ENCODE data around the gene PRPF19.

DNA sequence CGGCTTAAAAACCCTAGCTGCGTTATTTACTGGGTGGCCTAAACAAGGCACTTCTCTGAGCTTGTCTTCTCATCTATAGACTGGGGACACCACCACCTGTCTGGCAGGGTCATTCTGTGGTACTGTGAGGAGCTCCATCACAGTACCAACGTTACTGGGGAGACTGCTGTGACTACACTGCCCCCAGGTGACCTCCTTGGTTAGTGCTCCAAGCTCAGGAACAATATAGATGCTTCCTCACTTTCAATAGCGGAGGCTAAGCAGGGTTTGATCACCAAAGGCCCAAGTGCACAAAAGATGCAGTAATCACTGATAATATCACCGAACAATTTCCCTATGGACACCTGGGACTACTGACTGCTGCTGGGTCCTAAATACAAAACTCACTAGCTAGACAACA is 18.8 kb downstream of the PRPF19 start:
- TF ChIP-seq, protein P1, sequence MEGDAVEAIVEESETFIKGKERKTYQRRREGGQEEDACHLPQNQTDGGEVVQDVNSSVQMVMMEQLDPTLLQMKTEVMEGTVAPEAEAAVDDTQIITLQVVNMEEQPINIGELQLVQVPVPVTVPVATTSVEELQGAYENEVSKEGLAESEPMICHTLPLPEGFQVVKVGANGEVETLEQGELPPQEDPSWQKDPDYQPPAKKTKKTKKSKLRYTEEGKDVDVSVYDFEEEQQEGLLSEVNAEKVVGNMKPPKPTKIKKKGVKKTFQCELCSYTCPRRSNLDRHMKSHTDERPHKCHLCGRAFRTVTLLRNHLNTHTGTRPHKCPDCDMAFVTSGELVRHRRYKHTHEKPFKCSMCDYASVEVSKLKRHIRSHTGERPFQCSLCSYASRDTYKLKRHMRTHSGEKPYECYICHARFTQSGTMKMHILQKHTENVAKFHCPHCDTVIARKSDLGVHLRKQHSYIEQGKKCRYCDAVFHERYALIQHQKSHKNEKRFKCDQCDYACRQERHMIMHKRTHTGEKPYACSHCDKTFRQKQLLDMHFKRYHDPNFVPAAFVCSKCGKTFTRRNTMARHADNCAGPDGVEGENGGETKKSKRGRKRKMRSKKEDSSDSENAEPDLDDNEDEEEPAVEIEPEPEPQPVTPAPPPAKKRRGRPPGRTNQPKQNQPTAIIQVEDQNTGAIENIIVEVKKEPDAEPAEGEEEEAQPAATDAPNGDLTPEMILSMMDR (IDR thresholded peaks at IDR 0.05): peak in 2 of 3 experiments; percentile 26 to 47
- no peak for TF ChIP-seq POLR2A (IDR thresholded peaks at IDR 0.05)
